Astrocyte of the spinal cord (primary cell): ENCODE measurements around the gene ZNRD2.

Experiments
- DNase-seq: peaks from one replicate; pipeline ENCODE4 v3.0.0; 2011; ENCODE audit warnings: low read depth, low spot score
- H3K4me3 ChIP-seq: 2 replicates; pipeline ENCODE4 v1.5.1; 2011; ENCODE audit warnings: low read depth, mild to moderate bottlenecking, low read length, moderate library complexity
- in situ Hi-C: cut with HindIII; loops from 2 replicates; pipeline ENCODE4 v1.10.0; 2017; ENCODE audit warnings: low sequenced_read_pairs
- TF ChIP-seq, protein P1 (sequence below): IDR thresholded peaks from 2 replicates; pipeline ENCODE4 v1.5.1; 2012; ENCODE audit warnings: low read depth, mild to moderate bottlenecking, low read length, inconsistent platforms

ZNRD2 gene

DNA sequence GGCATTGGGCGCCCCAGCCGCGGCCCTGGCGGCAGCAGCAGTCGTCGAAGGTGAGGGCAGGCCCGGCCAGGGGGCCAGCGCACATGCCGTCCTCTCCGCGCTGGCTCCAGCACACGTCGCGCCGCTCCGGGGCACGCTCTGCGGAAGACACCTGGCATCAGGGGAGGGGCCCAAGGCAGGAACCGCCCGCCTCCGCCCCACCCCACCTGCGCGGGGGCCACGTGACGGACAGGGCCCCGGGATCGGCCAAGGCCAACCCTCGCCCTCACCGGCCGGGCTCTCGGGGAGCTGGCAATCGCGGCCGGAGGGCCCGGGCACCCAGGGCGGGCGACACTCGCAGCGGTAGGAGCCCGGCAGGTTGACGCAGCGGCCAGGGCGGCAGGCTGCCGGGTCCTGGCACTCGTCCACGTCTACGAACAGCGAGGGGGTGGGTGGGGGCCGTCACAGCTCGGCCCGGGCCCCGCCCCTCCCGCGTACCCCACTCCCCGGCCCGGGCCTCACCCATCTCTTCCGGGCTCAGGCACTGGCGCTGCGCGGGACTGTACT, 30.5 kb upstream of the ZNRD2 start:
- DNase-seq = no peak
- in situ Hi-C loops = no loop called here
- TF ChIP-seq, protein P1, sequence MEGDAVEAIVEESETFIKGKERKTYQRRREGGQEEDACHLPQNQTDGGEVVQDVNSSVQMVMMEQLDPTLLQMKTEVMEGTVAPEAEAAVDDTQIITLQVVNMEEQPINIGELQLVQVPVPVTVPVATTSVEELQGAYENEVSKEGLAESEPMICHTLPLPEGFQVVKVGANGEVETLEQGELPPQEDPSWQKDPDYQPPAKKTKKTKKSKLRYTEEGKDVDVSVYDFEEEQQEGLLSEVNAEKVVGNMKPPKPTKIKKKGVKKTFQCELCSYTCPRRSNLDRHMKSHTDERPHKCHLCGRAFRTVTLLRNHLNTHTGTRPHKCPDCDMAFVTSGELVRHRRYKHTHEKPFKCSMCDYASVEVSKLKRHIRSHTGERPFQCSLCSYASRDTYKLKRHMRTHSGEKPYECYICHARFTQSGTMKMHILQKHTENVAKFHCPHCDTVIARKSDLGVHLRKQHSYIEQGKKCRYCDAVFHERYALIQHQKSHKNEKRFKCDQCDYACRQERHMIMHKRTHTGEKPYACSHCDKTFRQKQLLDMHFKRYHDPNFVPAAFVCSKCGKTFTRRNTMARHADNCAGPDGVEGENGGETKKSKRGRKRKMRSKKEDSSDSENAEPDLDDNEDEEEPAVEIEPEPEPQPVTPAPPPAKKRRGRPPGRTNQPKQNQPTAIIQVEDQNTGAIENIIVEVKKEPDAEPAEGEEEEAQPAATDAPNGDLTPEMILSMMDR = no peak
- H3K4me3 ChIP-seq = peak overlapping the region; percentile 28

DNA sequence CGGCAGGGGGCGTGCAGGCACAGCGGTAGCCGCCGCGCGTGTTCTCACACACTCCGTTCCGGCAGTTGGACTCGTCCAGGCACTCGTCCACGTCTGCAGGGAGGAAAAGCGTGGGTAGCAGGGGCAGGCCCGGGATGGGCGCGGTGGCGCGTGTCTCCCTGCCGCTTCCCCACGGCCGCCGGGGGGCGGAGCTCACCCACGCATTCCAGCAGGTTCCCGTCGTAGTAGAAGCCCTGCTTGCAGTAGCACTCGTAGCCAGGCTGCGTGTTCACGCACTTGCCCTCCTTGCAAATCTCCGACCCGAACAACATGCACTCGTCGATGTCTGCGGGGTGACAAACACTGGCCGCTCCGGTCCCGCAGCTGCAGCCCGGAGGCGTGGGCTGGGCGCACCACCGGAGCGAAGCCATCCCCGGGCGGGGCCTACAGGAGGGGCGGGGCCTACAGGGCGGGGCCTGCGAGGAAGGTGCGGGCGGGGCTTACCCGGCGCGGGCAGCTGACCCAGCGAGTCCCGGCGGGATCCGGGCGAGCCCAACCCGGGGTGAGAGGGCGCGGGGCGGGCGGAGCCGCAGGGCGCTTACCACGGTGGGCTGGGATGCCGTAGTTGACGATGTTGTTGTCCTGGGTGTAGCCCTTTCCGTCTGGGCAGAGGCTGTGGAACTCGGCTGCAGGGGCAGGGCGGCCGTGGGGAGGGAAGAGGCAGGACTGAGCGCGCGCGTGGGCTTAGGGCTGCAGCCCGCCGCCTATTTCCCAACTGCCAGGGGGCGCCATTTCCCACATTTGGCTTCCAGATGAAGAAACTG, 29.8 kb upstream of the ZNRD2 start:
- peak; percentile 88 for DNase-seq
- in situ Hi-C loops = no loop called here
- H3K4me3 ChIP-seq = peak overlapping the region; percentile 28
- TF ChIP-seq, protein P1 = peak; percentile 83

DNA sequence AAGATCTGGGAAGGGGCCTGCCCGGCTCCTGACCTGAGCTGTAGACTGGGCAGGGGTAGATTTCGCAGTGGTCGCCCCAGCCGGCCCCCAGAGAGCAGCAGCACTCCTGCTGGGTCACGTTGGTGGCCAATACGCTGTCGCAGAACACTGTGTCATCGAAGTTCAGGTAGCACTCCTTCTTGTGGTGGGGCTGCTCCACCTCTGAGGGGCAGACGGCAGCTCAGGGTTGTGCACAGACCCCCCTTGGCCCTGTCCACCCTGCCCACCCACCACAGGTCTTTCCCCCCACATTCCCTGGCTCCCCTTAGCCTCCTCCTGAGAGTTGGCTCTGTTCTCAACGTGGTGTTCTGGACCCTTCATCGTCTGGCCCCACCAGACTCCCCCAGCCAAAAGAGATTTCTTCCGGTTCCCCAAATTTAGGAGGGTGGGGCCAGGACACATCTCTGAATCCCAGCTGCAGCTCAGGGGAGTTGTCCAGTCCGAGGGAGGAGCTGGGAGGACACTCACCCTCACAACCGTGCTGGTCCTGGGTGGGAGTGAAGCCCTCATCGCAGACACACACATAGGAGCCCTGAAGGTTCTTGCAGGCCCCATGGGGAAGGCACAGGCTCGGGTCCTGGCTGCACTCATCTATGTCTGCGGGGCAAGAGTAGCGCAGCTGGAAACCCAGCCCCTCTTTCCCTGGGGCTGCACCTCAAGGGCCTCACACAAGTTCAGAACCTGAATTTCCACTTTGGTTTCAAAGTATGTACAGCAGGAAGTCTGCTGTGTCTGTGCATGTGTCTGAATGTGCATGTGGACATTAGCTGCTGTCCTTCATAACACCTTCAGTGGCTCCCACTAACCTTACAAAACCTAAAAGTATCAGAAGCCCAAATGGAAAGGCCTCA, 28.9 kb upstream of the ZNRD2 start:
- TF ChIP-seq, protein P1 = no peak
- peak overlapping the region; percentile 3 for H3K4me3 ChIP-seq
- DNase-seq = no peak
- in situ Hi-C loops = no loop called here

DNA sequence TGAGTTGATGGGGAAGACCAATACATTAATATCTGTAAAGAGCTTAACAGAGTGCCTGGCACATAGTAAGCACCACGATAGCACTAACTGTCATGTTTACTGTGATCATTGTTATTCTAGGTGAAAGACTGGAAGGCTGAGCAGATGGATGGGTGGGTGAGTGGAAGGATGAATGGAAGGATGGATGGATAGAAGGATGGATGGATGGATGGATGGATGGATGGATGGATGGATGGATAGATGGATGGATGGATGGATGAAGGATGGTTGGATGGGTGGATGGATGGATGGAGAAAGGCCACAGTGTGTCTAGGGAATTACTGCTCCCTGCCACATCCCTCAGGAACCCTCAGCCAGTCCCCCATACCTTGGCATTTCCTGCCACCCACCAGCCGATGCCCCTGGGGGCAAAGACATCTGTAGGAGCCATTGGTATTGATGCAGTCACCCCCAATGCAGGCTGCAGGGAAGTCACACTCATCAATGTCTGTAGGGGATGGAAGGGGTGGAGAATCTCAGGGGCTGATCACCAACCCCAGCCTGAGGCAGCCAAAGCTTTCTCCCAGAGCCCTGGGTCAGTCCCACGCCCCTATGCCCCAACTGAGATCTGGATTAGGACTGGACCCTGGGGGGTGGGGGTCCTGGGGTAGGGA, 27.4 kb upstream of the ZNRD2 start:
- no peak for DNase-seq
- H3K4me3 ChIP-seq = no peak overlapping the region
- in situ Hi-C loops = no loop called here
- TF ChIP-seq, protein P1 = no peak

DNA sequence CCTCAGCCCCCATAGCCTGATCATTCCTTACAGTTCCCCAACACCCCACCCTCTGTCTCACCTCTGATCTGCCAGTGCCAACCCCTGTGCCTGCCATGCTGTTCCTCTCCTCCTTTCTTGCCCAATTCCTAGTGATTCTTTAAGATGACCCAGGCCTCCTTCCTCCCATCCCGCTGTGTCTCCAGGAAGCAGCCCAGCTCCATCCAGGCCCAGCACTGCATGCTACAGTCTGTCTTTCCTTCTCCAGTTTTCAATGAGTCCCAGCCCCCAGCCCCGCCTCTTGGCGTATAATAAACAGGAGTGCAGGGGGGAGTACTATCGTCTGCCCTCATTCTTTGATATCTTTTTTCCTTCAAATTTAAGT, 24.4 kb upstream of the ZNRD2 start:
- in situ Hi-C loops = no loop called here
- DNase-seq = no peak
- TF ChIP-seq, protein P1 = no peak
- H3K4me3 ChIP-seq = no peak overlapping the region

DNA sequence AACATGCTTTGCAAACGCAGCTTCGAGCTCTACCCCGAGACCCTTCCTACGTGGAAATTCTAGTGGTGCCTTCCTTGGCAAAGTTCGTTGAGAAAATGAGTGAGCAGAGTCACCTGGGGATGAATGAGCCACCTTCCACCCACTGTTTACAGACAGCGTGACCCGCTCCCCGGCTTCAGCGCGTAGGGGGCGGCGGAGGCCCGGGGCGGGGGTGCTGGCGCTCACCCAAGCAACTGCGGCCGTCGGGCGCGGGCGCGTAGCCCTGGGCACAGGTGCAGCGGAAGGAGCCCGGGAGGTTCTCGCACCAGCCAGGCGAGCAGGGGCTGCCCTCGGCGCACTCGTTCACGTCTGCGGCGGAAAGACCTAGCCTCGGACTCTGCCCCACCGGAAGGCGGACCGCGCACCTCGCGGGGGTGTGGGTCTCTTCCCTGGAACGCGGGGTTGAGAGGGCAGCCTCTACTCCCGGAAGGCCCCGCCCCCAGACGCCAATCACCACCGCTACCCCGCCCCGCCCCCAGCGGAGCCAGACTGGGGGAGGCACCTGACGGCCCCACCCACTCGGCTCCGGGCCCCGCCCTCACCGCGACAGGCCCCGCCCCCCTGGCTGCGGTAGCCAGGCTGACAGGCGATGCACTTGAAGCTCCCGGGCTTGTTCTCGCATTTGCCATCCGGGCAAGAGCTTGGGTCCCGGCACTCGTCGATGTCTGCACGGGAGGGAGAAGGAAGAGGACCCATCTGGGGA, 23.9 kb upstream of the ZNRD2 start:
- TF ChIP-seq, protein P1 = no peak
- H3K4me3 ChIP-seq = no peak overlapping the region
- in situ Hi-C loops = no loop called here
- DNase-seq = no peak
